GM12875 (cell line): Measurements from ENCODE around the gene PSG7.
"Not testable (repeated sequence)": the region's sequence is repeated elsewhere in the genome, so short reads cannot be mapped to it uniquely, and the experiment has no call there.

Experiments used
- H3K4me3 ChIP-seq: one replicate; pipeline ENCODE4 v1.5.1; 2011; ENCODE audit warnings: low read depth, low read length, control low read depth
- CTCF ChIP-seq: IDR thresholded peaks from 2 replicates; pipeline ENCODE4 v1.5.1; 2011; ENCODE audit warnings: low read depth, mild to moderate bottlenecking, control low read depth, inconsistent platforms, low read length, moderate library complexity, borderline replicate concordance; ENCODE audit not compliant: insufficient read depth

The PSG7 gene

GRCh38 chr19:42899674-42900073, 37.3 kb downstream of the PSG7 start:
- H3K4me3 ChIP-seq, result not testable (repeated sequence)

DNA sequence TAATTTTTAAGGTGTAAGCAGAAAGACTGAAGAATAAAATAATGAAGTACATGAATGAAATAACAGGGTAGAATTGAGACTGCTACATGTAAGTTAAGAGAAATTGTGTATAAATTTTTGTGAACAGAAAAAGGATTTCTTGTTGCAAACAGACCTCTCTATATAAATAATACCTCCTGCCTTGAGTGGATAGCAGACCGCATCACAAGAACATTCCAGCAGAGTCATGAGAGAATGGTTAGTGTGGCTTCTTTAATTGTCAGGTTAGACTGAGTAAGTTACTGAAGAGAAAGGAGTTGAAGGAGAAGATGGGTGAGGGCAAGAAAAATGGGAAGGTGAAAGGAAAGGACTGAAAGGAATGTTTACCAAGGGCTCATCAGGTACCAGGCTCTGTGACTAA, 37.9 kb downstream of the PSG7 start:
- H3K4me3 ChIP-seq, result not testable (repeated sequence)

DNA sequence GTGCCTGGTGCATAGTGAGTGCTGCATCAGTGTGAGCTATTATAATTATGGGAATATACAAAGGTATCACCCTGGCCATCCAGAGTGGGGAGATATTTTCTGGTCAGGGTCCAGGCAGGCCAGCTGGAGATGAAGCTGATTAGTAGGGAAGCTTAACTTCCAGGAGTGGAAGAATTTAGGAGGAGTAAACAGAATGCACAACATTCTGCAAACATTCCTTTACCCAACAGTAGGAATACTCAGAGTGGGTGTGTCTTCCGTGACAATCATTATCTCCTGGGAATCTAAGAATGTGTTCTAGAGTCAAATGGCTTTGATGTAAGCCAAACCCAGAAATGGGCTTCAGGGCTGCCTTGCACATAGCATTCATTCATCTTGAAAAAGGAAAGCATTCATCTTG, 38.4 kb downstream of the PSG7 start:
- not testable (repeated sequence) for H3K4me3 ChIP-seq

DNA sequence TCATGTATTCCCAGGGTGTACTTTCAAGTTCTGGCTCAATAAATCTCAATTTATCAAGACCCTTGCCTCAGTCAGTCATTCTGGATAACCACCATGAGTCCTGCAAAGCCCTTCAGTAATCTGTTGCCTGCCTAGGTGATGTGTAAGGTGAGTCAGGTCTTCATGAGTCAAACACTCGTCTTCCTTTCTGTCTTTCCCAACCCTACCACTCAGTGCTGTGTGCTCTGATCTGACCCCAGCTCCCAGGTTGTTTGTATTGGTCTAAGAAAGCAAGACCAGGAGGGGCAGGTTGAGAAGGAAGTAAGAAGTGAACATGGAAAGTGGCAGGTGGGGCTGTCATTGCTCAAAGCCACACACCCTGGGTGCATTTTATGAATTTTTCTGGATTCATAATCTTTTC, 39.3 kb downstream of the PSG7 start:
- not testable (repeated sequence) for H3K4me3 ChIP-seq

- not testable (repeated sequence) for H3K4me3 ChIP-seq
Measured at GRCh38 chr19:42890446-42890845, 46.6 kb downstream of the PSG7 start.

DNA sequence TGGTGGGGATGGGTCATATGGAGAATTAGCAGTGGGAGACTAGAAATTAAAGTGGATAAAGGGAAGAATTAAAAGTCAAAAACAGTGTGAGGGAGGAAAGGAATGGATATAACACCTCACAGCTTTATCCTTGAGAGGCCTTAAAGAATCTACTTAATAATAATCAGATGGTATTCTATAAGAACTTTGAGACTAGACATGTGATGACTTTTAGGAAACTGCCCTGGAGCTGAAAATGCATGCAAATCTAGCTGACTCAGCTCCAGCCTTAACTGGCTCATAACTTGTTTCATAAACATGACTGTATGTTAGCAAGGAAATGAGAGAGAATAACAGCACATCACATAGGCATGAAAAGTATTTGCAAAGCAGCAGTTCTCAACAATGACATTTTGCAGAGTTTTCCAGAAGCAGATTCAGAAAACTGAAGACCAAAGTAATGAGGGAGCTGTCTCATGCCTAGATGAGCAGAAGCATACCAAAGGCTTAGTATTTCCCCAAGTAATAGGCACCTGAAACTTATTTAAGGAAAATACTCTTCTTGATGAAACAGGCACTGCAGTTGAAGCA, 49.0 kb downstream of the PSG7 start:
- H3K4me3 ChIP-seq, result not testable (repeated sequence)

GRCh38 chr19:42882730-42883129, 54.3 kb downstream of the PSG7 start:
- not testable (repeated sequence) for H3K4me3 ChIP-seq

DNA sequence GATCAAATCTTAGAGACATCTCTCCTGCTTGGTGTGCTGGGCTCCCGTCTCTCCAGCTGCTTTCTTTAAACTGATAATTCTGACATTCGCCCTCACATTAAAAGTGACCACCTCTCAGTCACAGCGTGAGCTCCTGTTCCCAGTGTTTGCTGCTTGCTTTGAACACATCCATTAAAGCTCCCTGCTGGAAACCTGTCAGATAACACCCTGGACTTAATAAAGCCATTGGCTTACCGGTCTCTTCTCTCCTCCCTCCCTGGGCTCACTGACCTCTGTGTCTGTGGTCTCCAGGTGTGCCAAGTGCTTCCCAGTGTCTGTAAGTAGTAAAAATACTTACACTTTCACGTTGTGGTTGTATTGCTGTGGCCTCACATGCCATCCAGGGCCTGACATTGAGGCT, 55.0 kb downstream of the PSG7 start:
- H3K4me3 ChIP-seq, result not testable (repeated sequence)

DNA sequence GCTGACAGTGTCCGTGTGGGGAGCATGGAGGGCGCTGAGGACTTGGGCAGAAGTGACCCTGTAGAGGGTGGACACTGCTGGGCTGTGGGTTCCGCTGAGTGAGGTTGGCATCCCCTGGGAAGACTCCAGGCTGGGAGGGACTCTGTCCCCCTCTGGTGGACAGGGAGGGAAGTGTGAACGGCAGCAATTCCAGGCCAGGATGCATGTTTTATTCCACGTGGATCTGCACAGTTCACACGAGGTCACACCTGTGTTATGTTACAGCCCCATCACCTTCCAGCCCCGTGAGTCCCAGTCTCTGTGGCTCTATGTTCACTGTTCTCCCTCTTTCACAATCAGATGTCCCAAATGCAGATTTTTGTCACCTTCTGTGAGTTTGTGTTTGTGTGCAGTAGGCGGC, 55.7 kb downstream of the PSG7 start:
- TF ChIP-seq CTCF, result peak; percentile 55

GRCh38 chr19:42880621-42881020, 56.4 kb downstream of the PSG7 start:
- not testable (repeated sequence) for H3K4me3 ChIP-seq

More for the DNA sequence above, 55.7 kb downstream of the PSG7 start:
- H3K4me3 ChIP-seq, result not testable (repeated sequence)

- no peak for TF ChIP-seq CTCF
- no peak within 1 kb of the TSS for H3K4me3 ChIP-seq
Measured at GRCh38 chr19:42879613-42880012, 57.4 kb downstream of the PSG7 start, which contains the start of gene PSG1. PSG1 (minus strand) TSS chr19:42879713; CDS start chr19:42879581, 132 bp downstream.

- H3K4me3 ChIP-seq, result not testable (repeated sequence)
Measured at GRCh38 chr19:42876596-42876995, 60.4 kb downstream of the PSG7 start.

DNA sequence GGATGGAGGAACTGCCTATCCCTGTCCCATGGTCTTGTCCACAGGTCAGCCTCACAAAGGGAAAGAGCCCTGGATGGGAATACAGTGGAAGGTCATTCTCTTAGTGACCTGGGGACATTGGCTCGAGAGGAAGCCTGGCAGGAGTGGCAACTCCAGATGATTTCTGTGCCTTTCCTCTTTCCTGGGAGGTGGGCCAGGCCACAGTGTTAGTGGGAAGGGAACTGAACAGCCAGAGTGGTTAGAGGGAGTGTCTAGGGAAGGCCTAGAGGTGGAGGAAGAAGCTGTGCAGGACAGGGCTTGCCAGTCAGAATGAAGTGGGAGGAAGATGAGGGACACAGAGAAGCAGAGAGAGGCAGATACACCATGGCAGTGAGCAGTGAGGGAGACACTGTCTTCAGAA, 61.1 kb downstream of the PSG7 start:
- H3K4me3 ChIP-seq, result not testable (repeated sequence)

- not testable (repeated sequence) for H3K4me3 ChIP-seq
Measured at GRCh38 chr19:42874901-42875813, 61.9 kb downstream of the PSG7 start.

GRCh38 chr19:42874136-42874535, 62.9 kb downstream of the PSG7 start:
- not testable (repeated sequence) for H3K4me3 ChIP-seq
